ENCODE results near the gene CIAO2B. TPM values are rescaled to one million over a fixed set of nuclear protein-coding genes. Genes with fewer than 3 reads are reported as not detected.

Gene CIAO2B
- total RNA-seq, 2 experiments from 2014 or later, result 195 to 204 TPM

DNA sequence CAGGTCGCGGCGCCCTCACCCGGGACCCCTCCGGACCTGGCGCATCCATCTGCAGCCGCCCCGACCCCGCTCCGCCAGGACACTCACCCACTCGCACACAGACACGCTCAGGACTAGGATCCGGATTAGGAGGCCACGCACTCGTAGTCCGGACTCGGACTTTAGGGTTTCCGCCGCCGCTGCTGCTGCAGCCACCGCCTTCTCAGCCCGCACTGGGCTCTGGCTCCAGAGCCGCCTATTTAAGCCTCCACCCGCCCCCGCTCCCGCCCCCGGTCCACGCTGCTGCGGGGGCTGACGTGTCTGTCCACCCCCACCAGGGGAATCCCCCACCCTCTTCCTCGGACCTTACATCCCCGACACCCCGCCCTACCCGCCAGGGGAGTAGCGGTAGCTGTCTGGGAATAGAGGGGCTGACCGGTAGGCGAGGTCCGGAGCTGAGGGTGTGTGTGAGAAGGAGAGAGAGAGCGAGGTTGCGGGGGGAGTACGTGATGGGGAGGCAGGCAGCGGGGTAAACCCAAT, 8.8 kb downstream of the CIAO2B start, which contains the start of gene RRAD:
RRAD (minus strand) TSS at position 214 of the 519 bp plus-strand sequence. CDS start 356 bp downstream, outside the sequence.
- Mint-ChIP-seq H3K27me3 (peaks cover 27% of the 10 kb centered on the region), H3K4me1 (ENCODE audit: low read depth) (peaks cover 11% of the 10 kb centered on the region), H3K27ac (no peak within 1 kb of the TSS), H3K4me3 (peak within 1 kb of the TSS; percentile 41), H3K9me3 (no peaks in the 10 kb centered on the region), H3K36me3 (peaks cover 3% of the 10 kb centered on the region)
- POLR2A ChIA-PET, result no interaction called here
- peak; percentile 18 for DNase-seq
- intact Hi-C loops (cut with micrococcal nuclease), result loop anchor here (5.0 kb wide), 1 partner anchor 93 kb away; the partner anchor contains the start of gene NAE1
- CTCF ChIA-PET, result interaction anchor here (0.8 to 4.0 kb wide), 3 partner anchors 30 to 1344 kb away, joined by 3 to 33 read pairs (median 5); no protein-coding TSS in a partner anchor

DNA sequence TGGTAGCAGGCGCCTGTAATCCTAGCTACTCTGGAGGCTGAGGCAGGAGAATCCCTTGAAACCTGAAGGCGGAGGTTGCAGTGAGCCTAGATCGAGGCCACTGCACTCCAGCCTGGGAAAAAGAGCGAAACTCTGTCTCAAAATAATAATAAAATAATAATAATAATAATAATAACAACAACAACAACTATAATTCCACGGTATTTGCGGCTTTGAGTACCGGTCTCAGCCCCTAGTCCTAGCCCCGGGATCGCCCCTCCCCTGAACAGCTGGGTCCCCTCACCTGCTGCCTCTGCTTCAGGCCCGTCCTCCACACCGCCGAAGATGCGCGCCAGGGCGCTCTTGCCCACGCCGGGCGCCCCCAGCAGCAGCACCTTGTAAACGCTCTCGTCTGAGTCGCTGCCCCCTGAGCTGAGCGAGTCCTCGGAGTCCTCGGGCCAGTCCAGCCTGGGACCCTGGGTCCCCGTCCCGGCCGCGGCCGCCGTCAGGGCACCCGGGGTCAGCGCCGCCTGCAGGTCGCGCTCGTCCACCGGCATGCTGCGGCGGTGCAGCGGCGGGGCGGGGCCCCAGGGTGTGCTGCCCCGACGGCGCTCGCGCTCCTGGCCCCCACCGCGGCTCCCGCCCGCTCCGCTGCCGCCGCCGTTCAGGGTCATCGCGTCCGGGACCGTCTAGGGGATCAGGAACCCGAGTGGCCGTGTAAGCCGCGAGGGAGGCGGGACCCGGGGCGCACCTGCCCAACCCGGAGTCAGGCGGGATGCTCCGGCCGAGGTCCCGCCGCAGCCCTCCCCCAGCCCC, 9.5 kb downstream of the CIAO2B start:
- Mint-ChIP-seq H3K27ac (no peak overlapping the region), H3K9me3 (no peaks in the 10 kb centered on the region), H3K4me1 (ENCODE audit: low read depth) (peaks cover 11% of the 10 kb centered on the region), H3K27me3 (peaks cover 30% of the 10 kb centered on the region), H3K4me3 (peak overlapping the region; percentile 20), H3K36me3 (peaks cover 3% of the 10 kb centered on the region)
- intact Hi-C loops (cut with micrococcal nuclease), result loop anchor here (5.0 kb wide), 1 partner anchor 92 kb away; the partner anchor contains the start of gene NAE1
- CTCF ChIA-PET, result interaction anchor here (0.7 to 1.0 kb wide), 2 partner anchors 10 to 216 kb away, joined by 3 read pairs; no protein-coding TSS in a partner anchor
- POLR2A ChIA-PET, result no interaction called here
- peak; percentile 65 for DNase-seq

DNA sequence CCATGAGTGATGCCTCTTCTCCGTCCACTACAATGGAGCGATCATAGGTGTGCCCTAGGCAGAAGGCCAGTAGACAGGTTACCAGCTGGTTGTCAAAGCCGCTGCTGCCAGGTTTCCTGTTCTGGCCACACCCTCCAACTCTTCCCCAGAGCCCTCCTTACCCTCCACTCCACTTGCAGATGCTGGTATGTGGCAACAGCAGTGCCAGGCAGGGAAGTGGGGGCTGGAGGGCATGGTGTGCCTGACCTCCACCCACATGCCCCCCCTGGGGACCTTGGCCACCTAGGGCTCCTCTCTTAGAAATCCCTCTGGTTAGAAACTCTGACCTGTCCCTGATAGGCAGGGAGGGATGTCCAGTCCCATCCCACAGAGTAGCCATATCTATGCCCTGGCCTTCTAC, 10.3 kb downstream of the CIAO2B start:
- DNase-seq, result no peak
- POLR2A ChIA-PET, result no interaction called here
- H3K27ac Mint-ChIP-seq, result no peak overlapping the region
- no peaks in the 10 kb centered on the region for H3K9me3 Mint-ChIP-seq
- CTCF ChIA-PET, result interaction anchor here (0.7 to 4.3 kb wide), 2 partner anchors 30 to 217 kb away, joined by 3 to 21 read pairs; no protein-coding TSS in a partner anchor
- peaks cover 11% of the 10 kb centered on the region for H3K4me1 Mint-ChIP-seq (ENCODE audit: low read depth)
- intact Hi-C loops (cut with micrococcal nuclease), result no loop called here
- peaks cover 3% of the 10 kb centered on the region for H3K36me3 Mint-ChIP-seq
- no peak overlapping the region for H3K4me3 Mint-ChIP-seq
- peaks cover 30% of the 10 kb centered on the region for H3K27me3 Mint-ChIP-seq

DNA sequence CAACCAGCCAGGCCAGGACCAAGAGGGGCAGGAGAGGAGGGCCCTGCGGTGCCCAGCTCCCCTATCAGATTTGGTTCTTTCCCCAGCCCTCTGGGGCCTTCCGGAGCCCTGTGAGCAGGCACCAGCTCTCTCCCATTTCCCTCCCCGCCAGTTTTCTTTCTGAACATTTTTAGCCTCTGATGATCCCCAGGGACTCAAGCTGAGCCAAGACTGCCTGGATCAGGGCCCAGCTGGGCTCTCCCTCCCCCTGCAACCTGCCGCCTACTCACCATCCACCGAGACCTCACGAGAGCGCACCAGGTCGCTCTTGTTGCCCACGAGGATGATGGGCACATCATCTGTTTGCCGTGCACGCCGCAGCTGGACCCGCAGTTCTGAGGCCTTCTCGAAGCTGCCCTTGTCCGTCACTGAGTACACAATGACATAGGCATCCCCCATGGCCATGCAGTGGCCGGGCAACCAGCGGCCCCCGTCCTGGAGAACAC, 10.9 kb downstream of the CIAO2B start:
- Mint-ChIP-seq H3K27ac (no peak overlapping the region), H3K4me3 (no peak overlapping the region), H3K9me3 (no peaks in the 10 kb centered on the region), H3K36me3 (peaks cover 3% of the 10 kb centered on the region), H3K4me1 (ENCODE audit: low read depth) (peaks cover 9% of the 10 kb centered on the region), H3K27me3 (peaks cover 30% of the 10 kb centered on the region)
- intact Hi-C loops (cut with micrococcal nuclease), result no loop called here
- DNase-seq, result no peak
- ChIA-PET POLR2A (no interaction called here), CTCF (interaction anchor here (4.3 kb wide), 1 partner anchor 29 kb away, joined by 21 read pairs; no protein-coding TSS in a partner anchor)

DNA sequence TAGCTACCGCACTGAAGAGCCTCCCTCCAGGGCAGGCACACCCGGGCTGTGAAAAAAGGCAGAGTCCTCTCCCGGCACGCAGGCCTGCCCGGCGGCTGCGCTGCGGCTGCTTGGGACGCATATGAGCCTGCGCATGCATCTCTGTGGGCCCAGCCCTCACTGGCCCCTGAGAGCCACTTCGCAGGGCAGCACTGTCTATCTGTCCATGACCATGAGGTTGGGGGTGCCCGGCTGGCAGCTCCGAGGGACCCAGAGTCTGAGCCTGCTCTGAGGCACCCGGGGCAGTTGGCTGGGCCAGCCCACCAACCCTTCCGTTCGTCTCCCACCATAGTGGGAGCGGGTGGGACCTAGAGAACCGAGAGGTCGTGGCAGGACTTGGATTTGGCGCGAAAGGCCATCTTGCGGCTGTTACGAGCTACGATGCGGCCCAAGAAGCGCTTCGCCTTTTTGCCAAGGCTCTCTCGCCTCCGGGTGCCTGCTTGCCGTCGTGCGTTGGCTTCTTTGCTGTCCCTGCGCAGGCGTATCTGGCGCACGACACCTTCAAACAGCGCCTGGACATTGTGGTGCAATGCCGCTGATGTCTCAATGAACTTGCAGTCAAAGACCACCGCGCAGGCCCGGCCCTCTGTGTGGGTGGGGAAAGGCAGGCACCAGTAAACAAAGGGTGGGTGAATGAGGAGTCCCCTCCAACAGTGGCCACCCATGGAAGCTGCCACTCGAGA, 12.3 kb downstream of the CIAO2B start:
- POLR2A ChIA-PET, result no interaction called here
- Mint-ChIP-seq H3K27me3 (peaks cover 30% of the 10 kb centered on the region), H3K4me1 (ENCODE audit: low read depth) (peaks cover 7% of the 10 kb centered on the region), H3K9me3 (no peaks in the 10 kb centered on the region), H3K27ac (no peak overlapping the region), H3K4me3 (no peak overlapping the region), H3K36me3 (peaks cover 3% of the 10 kb centered on the region)
- DNase-seq, result no peak
- intact Hi-C loops (cut with micrococcal nuclease), result no loop called here
- CTCF ChIA-PET, result interaction anchor here (0.6 to 4.3 kb wide), 3 partner anchors 28 to 446 kb away, joined by 3 to 21 read pairs (median 8); no protein-coding TSS in a partner anchor

DNA sequence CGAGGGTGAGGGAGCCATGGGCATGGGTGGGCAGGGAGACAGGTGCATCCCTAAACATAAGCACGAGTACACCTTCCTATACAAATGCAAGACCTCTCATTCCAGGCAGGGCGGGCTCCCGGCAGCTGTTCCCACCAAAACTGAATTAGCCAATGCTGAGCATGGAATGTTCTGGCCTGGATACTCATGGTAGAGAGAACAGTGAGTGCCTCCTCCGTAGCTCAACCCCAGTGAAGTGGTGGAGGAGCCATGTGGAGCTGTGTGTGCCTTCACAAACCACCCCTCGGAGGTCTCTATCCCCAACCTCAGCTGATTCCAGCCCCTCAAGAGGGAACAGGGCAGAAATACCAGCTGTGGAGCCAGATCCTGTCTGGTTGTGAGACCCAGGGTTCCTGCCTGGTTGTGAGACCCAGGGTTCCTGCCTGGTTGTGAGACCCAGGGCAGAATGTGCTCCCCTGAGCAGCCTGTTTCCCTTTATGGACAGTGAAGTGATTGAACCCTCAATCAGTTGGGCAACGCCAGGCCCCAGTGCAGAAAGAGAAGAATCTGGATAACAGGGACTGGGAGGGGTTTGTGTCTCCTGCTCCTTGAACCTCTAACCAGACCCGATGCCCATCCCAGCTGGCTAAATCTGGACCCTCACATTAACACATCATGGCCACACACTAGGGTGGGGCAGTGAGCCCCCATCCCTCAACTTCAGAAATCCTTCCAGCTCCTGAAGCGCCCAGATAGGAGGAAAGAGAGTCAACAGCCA, 13.1 kb downstream of the CIAO2B start:
- intact Hi-C loops (cut with micrococcal nuclease), result no loop called here
- CTCF ChIA-PET, result interaction anchor here (0.6 to 4.3 kb wide), 4 partner anchors 11 to 445 kb away, joined by 3 to 21 read pairs (median 12); no protein-coding TSS in a partner anchor
- Mint-ChIP-seq H3K27me3 (peaks cover 30% of the 10 kb centered on the region), H3K27ac (no peak overlapping the region), H3K9me3 (no peaks in the 10 kb centered on the region), H3K4me3 (no peak overlapping the region), H3K36me3 (peaks cover 3% of the 10 kb centered on the region), H3K4me1 (ENCODE audit: low read depth) (peaks cover 7% of the 10 kb centered on the region)
- POLR2A ChIA-PET, result no interaction called here
- no peak for DNase-seq

DNA sequence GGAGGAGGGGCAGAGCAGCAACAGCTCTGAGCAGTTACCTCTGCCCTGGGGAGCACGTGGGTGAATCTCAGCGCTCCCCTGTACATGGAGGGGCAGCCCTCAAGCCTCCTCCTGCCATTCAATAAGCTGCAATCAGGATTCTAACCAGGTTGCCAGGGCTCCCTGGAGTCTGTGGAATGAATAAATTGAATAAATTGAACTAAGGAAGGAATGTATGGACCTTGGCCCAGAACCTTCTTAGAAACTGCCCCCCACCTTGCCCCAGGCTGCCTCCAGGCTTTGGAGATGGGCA, 14.0 kb downstream of the CIAO2B start:
- ChIA-PET CTCF (interaction anchor here (2.0 to 4.3 kb wide), 3 partner anchors 10 to 53 kb away, joined by 8 to 21 read pairs (median 15); no protein-coding TSS in a partner anchor), POLR2A (no interaction called here)
- Mint-ChIP-seq H3K27me3 (peaks cover 24% of the 10 kb centered on the region), H3K4me1 (ENCODE audit: low read depth) (peaks cover under 1% of the 10 kb centered on the region), H3K4me3 (no peak overlapping the region), H3K9me3 (no peaks in the 10 kb centered on the region), H3K36me3 (peaks cover 3% of the 10 kb centered on the region), H3K27ac (no peak overlapping the region)
- no peak for DNase-seq
- intact Hi-C loops (cut with micrococcal nuclease), result no loop called here

DNA sequence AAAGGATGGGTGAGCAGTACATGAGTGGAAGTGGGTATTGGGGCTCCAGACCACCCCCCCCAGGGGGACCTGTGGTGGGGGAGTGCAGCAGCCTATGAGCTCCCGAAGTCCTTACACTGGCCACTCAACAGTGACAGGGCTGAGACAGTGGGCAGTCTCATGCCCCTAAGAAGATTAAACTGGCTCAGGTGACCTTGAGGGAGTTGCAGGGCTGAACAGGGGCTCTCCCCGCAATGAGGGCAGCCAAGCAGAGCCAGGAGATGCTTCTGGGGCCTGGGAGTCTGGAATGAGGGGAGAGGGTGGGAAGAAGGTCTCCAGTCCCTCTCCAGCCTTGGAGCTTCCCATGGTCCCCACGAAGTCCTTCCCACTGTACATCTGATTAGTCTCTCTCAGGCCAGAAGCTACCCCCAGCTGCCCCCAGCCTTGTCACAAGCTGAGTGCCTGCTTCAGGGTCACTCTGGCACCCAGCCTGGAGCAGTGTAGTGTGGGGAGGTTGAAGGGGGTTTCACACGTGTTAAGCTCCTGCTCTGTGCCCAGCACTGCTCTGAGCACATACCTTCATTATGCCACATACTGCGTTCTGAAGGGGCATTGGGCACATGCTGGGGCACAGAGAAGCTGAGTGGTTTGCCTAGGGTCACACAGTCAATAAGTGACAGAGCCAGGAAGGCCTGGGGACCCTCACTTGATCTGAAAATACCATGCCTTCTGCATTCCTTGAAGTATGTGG, 14.5 kb downstream of the CIAO2B start:
- DNase-seq, result no peak
- peaks cover 23% of the 10 kb centered on the region for H3K27me3 Mint-ChIP-seq
- intact Hi-C loops (cut with micrococcal nuclease), result no loop called here
- no peaks in the 10 kb centered on the region for H3K9me3 Mint-ChIP-seq
- ChIA-PET CTCF (interaction anchor here (1.2 to 4.3 kb wide), 6 partner anchors 9 to 89 kb away, joined by 3 to 21 read pairs (median 8); partner anchors contain the start of gene NAE1), POLR2A (interaction anchor here (0.7 kb wide), 1 partner anchor 13 kb away, joined by 3 read pairs; no protein-coding TSS in a partner anchor)
- H3K4me3 Mint-ChIP-seq, result no peak overlapping the region
- no peak overlapping the region for H3K27ac Mint-ChIP-seq
- peaks cover 3% of the 10 kb centered on the region for H3K36me3 Mint-ChIP-seq
- no peaks in the 10 kb centered on the region for H3K4me1 Mint-ChIP-seq (ENCODE audit: low read depth)

DNA sequence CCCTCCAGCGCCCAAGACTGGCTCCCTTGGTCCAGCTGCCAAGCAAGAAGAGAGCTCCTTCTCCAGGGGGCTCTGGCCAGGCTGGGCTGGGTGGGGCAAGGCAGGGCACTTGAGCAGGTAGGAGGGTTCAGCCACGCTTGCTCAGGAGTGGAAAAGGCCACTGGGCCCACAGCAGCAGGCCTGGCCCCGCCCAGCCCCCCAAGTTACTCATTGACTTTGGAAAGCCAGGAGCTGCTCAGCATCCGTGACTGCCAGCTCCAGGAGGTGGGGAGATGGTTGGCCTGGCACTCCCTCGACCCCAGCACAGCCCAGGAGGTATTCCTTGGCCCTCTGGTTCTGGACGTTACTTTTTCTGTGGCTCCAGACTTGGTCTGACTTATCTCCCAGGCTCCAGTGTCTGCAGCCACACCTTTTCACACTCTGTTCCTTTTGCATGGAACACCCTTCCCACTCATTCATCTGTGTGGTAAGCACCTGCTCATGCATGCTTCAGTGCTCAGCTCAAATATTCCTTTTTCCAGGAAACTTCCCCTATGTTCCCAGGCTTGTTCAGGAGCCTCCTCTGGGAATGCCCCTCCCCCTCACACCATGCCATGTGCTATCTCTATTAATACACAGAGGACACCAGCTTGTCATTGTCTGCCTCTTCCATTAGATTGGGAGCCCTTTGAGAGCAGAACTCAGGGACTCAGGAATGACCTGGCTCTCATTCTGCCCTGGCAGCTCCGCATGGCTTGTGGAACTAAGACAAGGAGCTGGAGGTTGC, 15.2 kb downstream of the CIAO2B start, which contains the start of gene CDH16:
CDH16 (minus strand) TSS at position 83 of the 766 bp plus-strand sequence. CDS start 820 bp downstream, outside the sequence.
- H3K4me3 Mint-ChIP-seq, result no peak within 1 kb of the TSS
- H3K4me1 Mint-ChIP-seq (ENCODE audit: low read depth), result no peaks in the 10 kb centered on the region
- DNase-seq, result no peak
- no peak within 1 kb of the TSS for H3K27ac Mint-ChIP-seq
- ChIA-PET CTCF (interaction anchor here (1.2 to 2.6 kb wide), 4 partner anchors 9 to 88 kb away, joined by 3 to 15 read pairs (median 7); partner anchors contain the start of gene NAE1), POLR2A (interaction anchor here (0.7 kb wide), 1 partner anchor 14 kb away, joined by 3 read pairs; no protein-coding TSS in a partner anchor)
- intact Hi-C loops (cut with micrococcal nuclease), result no loop called here
- peaks cover 19% of the 10 kb centered on the region for H3K27me3 Mint-ChIP-seq
- H3K36me3 Mint-ChIP-seq, result peaks cover 3% of the 10 kb centered on the region
- no peaks in the 10 kb centered on the region for H3K9me3 Mint-ChIP-seq

DNA sequence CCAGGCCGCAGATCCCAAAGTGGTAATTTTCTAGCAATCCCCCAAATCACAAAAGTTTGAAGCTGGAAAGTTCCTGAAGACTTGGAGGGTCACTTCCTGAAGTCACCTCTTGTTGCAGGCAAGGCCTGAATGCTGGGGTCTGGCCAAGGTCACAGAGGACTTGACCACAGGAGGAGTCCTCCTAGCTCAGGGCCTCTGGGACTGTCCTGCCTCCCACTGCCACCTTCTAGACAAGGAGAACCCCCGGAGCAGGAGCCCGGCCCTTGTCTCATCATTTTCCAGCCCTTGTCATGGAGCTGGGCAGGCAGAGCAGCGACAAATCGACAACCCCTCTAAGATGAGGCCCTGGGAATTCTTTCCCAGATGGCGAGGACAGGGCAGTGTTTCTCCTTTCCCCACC, 15.8 kb downstream of the CIAO2B start:
- H3K36me3 Mint-ChIP-seq, result peaks cover 2% of the 10 kb centered on the region
- H3K9me3 Mint-ChIP-seq, result no peaks in the 10 kb centered on the region
- CTCF ChIA-PET, result interaction anchor here (1.6 to 2.6 kb wide), 3 partner anchors 8 to 51 kb away, joined by 5 to 15 read pairs (median 9); no protein-coding TSS in a partner anchor
- H3K4me3 Mint-ChIP-seq, result no peak overlapping the region
- DNase-seq, result no peak
- intact Hi-C loops (cut with micrococcal nuclease), result no loop called here
- no peak overlapping the region for H3K27ac Mint-ChIP-seq
- H3K4me1 Mint-ChIP-seq (ENCODE audit: low read depth), result no peaks in the 10 kb centered on the region
- peaks cover 13% of the 10 kb centered on the region for H3K27me3 Mint-ChIP-seq
- POLR2A ChIA-PET, result no interaction called here
